Trophoblast cell (in vitro differentiated cells and primary cell): Measurements from ENCODE around the gene MRTFA.
A peak's percentile ranks its signal among the peaks of the same experiment; 100 is the strongest.

Source experiments
- DNase-seq, 2 donors: peaks; one replicate each; pipeline ENCODE4 v3.0.0-alpha.2; 2016
- H2AFZ ChIP-seq: 2 replicates; pipeline ENCODE4 v1.6.1; 2013; ENCODE audit warnings: low read length, moderate library complexity, mild to moderate bottlenecking; ENCODE audit not compliant: insufficient read depth, poor library complexity
- H2AK5ac ChIP-seq: 2 replicates; pipeline ENCODE4 v1.6.1; 2013; ENCODE audit warnings: mild to moderate bottlenecking, low read length
- H2BK120ac ChIP-seq: 2 replicates; pipeline ENCODE4 v1.6.1; 2013; ENCODE audit warnings: low read length, mild to moderate bottlenecking, moderate library complexity; ENCODE audit not compliant: insufficient read depth, poor library complexity
- H2BK12ac ChIP-seq: 2 replicates; pipeline ENCODE4 v1.6.1; 2013; ENCODE audit warnings: mild to moderate bottlenecking, low read length, moderate library complexity
- H2BK5ac ChIP-seq: 2 replicates; pipeline ENCODE4 v1.6.1; 2013; ENCODE audit warnings: low read length, low read depth, moderate library complexity, mild to moderate bottlenecking; ENCODE audit not compliant: poor library complexity
- H3K14ac ChIP-seq: 2 replicates; pipeline ENCODE4 v1.6.1; 2013; ENCODE audit warnings: mild to moderate bottlenecking, low read length
- H3K18ac ChIP-seq: 2 replicates; pipeline ENCODE4 v1.6.1; 2013; ENCODE audit warnings: mild to moderate bottlenecking, low read length
- H3K23ac ChIP-seq: 2 replicates; pipeline ENCODE4 v1.6.1; 2013; ENCODE audit warnings: low read length
- H3K27ac ChIP-seq: 2 replicates; pipeline ENCODE4 v1.5.1; 2013; ENCODE audit warnings: low read depth, mild to moderate bottlenecking, inconsistent platforms, low read length, moderate library complexity
- H3K27me3 ChIP-seq: 2 replicates; pipeline ENCODE4 v1.6.1; 2013; ENCODE audit warnings: inconsistent platforms, mild to moderate bottlenecking, low read length, moderate library complexity; ENCODE audit not compliant: insufficient read depth
- H3K36me3 ChIP-seq, 2 experiments: 1 replicate in 1 of 2; 2 replicates in 1 of 2; pipeline ENCODE4 v1.6.1; 2013; ENCODE audit warnings: low read length in 2 of 2, mild to moderate bottlenecking in 2 of 2, moderate library complexity in 1 of 2; ENCODE audit not compliant: insufficient read depth in 2 of 2, control insufficient read depth in 1 of 2
- H3K4ac ChIP-seq: 2 replicates; pipeline ENCODE4 v1.6.1; 2013; ENCODE audit warnings: low read depth, mild to moderate bottlenecking, low read length, moderate library complexity
- H3K4me1 ChIP-seq, 2 experiments: 1 replicate in 1 of 2; 2 replicates in 1 of 2; pipeline ENCODE4 v1.6.1; 2013; ENCODE audit warnings: low read length in 2 of 2, mild to moderate bottlenecking in 2 of 2, moderate library complexity in 1 of 2; ENCODE audit not compliant: insufficient read depth in 2 of 2, control insufficient read depth in 1 of 2
- H3K4me2 ChIP-seq: 2 replicates; pipeline ENCODE4 v1.6.1; 2013; ENCODE audit warnings: inconsistent platforms, mild to moderate bottlenecking, low read length, moderate library complexity
- H3K4me3 ChIP-seq: 2 replicates; pipeline ENCODE4 v1.5.1; 2013; ENCODE audit warnings: mild to moderate bottlenecking, low read depth, low read length, inconsistent platforms
- H3K79me1 ChIP-seq: one replicate; pipeline ENCODE4 v1.6.1; 2013; ENCODE audit warnings: low read length
- H3K79me2 ChIP-seq: 2 replicates; pipeline ENCODE4 v1.6.1; 2013; ENCODE audit warnings: low read length, mild to moderate bottlenecking; ENCODE audit not compliant: control insufficient read depth, insufficient read depth, poor library complexity
- H3K9ac ChIP-seq: 2 replicates; pipeline ENCODE4 v1.6.1; 2013; ENCODE audit warnings: mild to moderate bottlenecking, low read length
- H3K9me3 ChIP-seq: 2 replicates; pipeline ENCODE4 v1.6.1; 2013; ENCODE audit warnings: low read depth, mild to moderate bottlenecking, control low read depth, inconsistent platforms, low read length; ENCODE audit not compliant: insufficient read depth
- H4K12ac ChIP-seq: 2 replicates; pipeline ENCODE4 v1.6.1; 2013; ENCODE audit warnings: low read depth, mild to moderate bottlenecking, low read length, moderate library complexity
- H4K8ac ChIP-seq: 2 replicates; pipeline ENCODE4 v1.6.1; 2013; ENCODE audit warnings: low read depth, mild to moderate bottlenecking, low read length, moderate library complexity
- H4K91ac ChIP-seq: one replicate; pipeline ENCODE4 v1.6.1; 2013; ENCODE audit warnings: low read depth, mild to moderate bottlenecking, low read length, moderate library complexity
- WGBS: extraction: QIAGEN DNeasy Blood & Tissue Kit; methylation state at CpG from one replicate; pipeline ENCODE4 v1.1.7; 2013; ENCODE audit warnings: missing lambda C conversion rate; ENCODE audit not compliant: insufficient read length, insufficient coverage; ENCODE audit errors: extremely low coverage; 5-methylcytosine and 5-hydroxymethylcytosine counted together

MRTFA gene

DNA sequence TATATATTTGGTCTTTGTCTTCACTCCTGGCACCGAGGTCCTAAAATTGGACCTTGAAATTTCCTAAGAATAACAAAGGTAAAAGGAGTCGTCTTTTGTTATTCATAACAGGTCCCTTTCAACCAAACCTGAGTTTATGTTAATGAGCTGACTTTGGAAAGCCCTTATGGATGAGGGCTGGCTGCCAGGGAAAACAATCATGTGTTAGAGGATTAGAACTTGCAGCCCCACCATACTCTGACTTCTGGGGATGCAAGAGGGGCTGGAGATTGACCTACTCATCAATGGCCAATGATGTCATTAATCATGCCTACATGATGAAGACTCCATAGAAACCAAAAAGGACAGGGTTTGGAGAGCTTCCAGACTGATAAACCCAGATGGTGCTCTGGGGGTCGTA is 118.9 kb downstream of the MRTFA start:
- Histone ChIP-seq H2BK120ac (no peak overlapping the region), H3K9ac (no peak overlapping the region), H4K91ac (no peak overlapping the region), H3K36me3 (peaks cover 4 to 7% of the 10 kb centered on the region in 2 experiments), H2AFZ (no peak overlapping the region), H3K79me1 (peaks cover 2% of the 10 kb centered on the region), H3K18ac (no peak overlapping the region), H2BK12ac (no peak overlapping the region), H3K4me3 (no peak overlapping the region), H3K4ac (no peak overlapping the region), H3K9me3 (no peaks in the 10 kb centered on the region), H2AK5ac (no peak overlapping the region), H3K4me1 (peaks cover 2% of the 10 kb centered on the region in 2 experiments), H3K27ac (no peak overlapping the region), H3K27me3 (no peaks in the 10 kb centered on the region), H3K79me2 (peaks cover 2% of the 10 kb centered on the region), H4K8ac (no peak overlapping the region), H3K23ac (no peak overlapping the region), H3K14ac (no peak overlapping the region), H2BK5ac (no peak overlapping the region), H4K12ac (no peak overlapping the region), H3K4me2 (no peak overlapping the region)
- no peak for DNase-seq
- no CpG with 5 or more reads among the region's 3 CpGs for WGBS

DNA sequence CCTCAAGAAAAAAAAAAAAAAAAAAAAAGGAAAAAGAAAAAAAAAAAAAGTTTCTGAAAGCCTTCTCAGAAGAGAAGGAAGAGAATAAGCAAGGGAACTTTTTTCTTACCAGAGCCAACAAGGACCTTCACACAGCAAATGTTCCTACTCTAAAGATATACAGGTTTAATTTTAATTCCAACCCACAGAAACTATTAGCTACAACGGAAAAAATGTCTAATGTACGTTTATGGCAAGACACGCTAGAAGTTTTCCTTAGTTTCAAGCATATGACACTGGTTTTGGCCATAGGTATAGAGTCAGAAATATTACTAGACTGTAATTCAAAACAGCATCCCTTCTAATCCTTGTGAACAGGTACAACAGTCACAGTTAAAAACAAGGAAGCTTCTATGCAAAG is 120.1 kb downstream of the MRTFA start:
- H3K27me3 ChIP-seq = no peaks in the 10 kb centered on the region
- no peak overlapping the region for H4K8ac ChIP-seq
- no peak overlapping the region for H3K18ac ChIP-seq
- no peak overlapping the region for H3K4me2 ChIP-seq
- no peak overlapping the region for H2BK120ac ChIP-seq
- no peak overlapping the region for H2BK12ac ChIP-seq
- no peak overlapping the region for H4K91ac ChIP-seq
- no peak overlapping the region for H2AK5ac ChIP-seq
- H3K27ac ChIP-seq = no peak overlapping the region
- H2AFZ ChIP-seq = no peak overlapping the region
- H4K12ac ChIP-seq = no peak overlapping the region
- H3K79me2 ChIP-seq = peaks cover 2% of the 10 kb centered on the region
- no peak overlapping the region for H3K23ac ChIP-seq
- no peak overlapping the region for H3K4ac ChIP-seq
- H3K36me3 ChIP-seq = peaks cover 6 to 7% of the 10 kb centered on the region in 2 experiments
- no peak overlapping the region for H2BK5ac ChIP-seq
- no peak overlapping the region for H3K4me3 ChIP-seq
- DNase-seq = no peak
- no peak overlapping the region for H3K9ac ChIP-seq
- H3K9me3 ChIP-seq = no peaks in the 10 kb centered on the region
- WGBS = no CpG with 5 or more reads among the region's 3 CpGs
- no peak overlapping the region for H3K14ac ChIP-seq
- H3K4me1 ChIP-seq = peaks cover 4% of the 10 kb centered on the region in 2 experiments
- peaks cover 3% of the 10 kb centered on the region for H3K79me1 ChIP-seq

DNA sequence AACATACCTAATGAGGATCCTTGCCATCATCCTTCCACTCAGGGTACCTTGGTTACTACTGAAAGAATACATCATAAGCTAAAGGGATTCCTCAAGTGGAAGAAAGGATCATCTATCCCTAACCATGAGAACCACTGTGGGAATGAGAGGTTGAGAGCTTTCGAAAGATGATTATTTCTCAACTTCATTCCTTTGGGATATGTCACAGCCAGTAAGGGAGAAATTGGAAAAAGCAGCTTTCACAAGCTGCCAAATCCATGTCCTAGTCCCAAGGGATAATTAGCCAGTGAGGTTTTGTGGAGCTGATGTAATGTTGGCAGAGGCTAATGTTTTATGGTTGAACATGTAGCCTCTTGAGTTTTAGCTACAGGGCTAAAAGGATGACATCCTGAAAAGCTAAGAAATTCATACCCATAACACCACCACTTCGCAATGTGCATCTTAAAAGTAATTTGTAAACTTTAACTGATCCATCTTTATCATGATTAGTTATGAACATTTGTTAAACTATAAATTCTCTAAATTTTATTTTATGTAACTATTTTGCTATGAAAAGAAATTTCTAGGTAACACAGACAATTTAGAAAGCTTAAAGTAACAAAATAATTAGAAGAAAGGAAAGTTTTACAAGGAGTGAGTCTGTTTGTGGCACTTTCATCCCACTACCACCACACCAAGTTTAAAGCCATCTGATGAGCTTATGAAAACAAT is 123.9 kb downstream of the MRTFA start:
- no peak overlapping the region for H3K23ac ChIP-seq
- no peak overlapping the region for H3K4me3 ChIP-seq
- H4K91ac ChIP-seq = no peak overlapping the region
- no peak overlapping the region for H2BK12ac ChIP-seq
- DNase-seq = peak; percentile 66 to 96
- H4K8ac ChIP-seq = no peak overlapping the region
- H3K9me3 ChIP-seq = no peaks in the 10 kb centered on the region
- H3K4me1 ChIP-seq = peaks cover 6 to 12% of the 10 kb centered on the region in 2 experiments
- H3K4ac ChIP-seq = no peak overlapping the region
- no peak overlapping the region for H2BK120ac ChIP-seq
- no peak overlapping the region for H4K12ac ChIP-seq
- H3K27me3 ChIP-seq = no peaks in the 10 kb centered on the region
- no peak overlapping the region for H3K14ac ChIP-seq
- peaks cover 2 to 4% of the 10 kb centered on the region in 2 experiments for H3K36me3 ChIP-seq
- H3K9ac ChIP-seq = no peak overlapping the region
- no peak overlapping the region for H2BK5ac ChIP-seq
- no peak overlapping the region for H3K18ac ChIP-seq
- no CpG with 5 or more reads among the region's 2 CpGs for WGBS
- H3K79me2 ChIP-seq = peaks cover 3% of the 10 kb centered on the region
- H3K4me2 ChIP-seq = no peak overlapping the region
- H3K79me1 ChIP-seq = peaks cover 12% of the 10 kb centered on the region
- H2AFZ ChIP-seq = no peak overlapping the region
- H3K27ac ChIP-seq = no peak overlapping the region
- no peak overlapping the region for H2AK5ac ChIP-seq

GRCh38 chr22:40511604-40512003 is 124.9 kb downstream of the MRTFA start:
- H2BK120ac ChIP-seq = peak overlapping the region; percentile 17
- peaks cover 5% of the 10 kb centered on the region for H3K79me2 ChIP-seq
- H3K4me3 ChIP-seq = no peak overlapping the region
- no peak overlapping the region for H3K4me2 ChIP-seq
- H4K8ac ChIP-seq = peak overlapping the region; percentile 35
- peaks cover 16% of the 10 kb centered on the region for H3K79me1 ChIP-seq
- no peak overlapping the region for H3K9ac ChIP-seq
- H3K27ac ChIP-seq = peak overlapping the region; percentile 16
- H4K12ac ChIP-seq = no peak overlapping the region
- no peak for DNase-seq
- H3K36me3 ChIP-seq = peaks cover 2 to 4% of the 10 kb centered on the region in 2 experiments
- H2BK12ac ChIP-seq = no peak overlapping the region
- H2AFZ ChIP-seq = no peak overlapping the region
- H3K18ac ChIP-seq = peak overlapping the region; percentile 88
- no peak overlapping the region for H4K91ac ChIP-seq
- H3K9me3 ChIP-seq = no peaks in the 10 kb centered on the region
- H3K4ac ChIP-seq = no peak overlapping the region
- H2AK5ac ChIP-seq = peak overlapping the region; percentile 35
- peaks cover 12 to 15% of the 10 kb centered on the region in 2 experiments for H3K4me1 ChIP-seq
- H2BK5ac ChIP-seq = peak overlapping the region; percentile 52
- H3K23ac ChIP-seq = no peak overlapping the region
- no peak overlapping the region for H3K14ac ChIP-seq
- H3K27me3 ChIP-seq = no peaks in the 10 kb centered on the region
